DOHH2 (cell line): ENCODE measurements around the gene GPR42.
A peak's percentile ranks its signal among the peaks of the same experiment; 100 is the strongest.

Experiments
- H3F3A ChIP-seq: fragments of 200-600 bp; sonication (generic), shearing (Covaris generic); 2 replicates; pipeline ENCODE4 v1.6.0; 2016; ENCODE audit warnings: antibody characterized with exemption, mild to moderate bottlenecking; ENCODE audit not compliant: control insufficient read depth, insufficient read depth
- H3K27ac ChIP-seq: fragments of 200-600 bp; sonication (generic); 2 replicates; pipeline ENCODE4 v1.5.1; 2014; ENCODE audit warnings: low read depth, mild to moderate bottlenecking, low read length, moderate library complexity
- H3K27me3 ChIP-seq: fragments of 200-600 bp; sonication (generic); 2 replicates; pipeline ENCODE4 v1.6.1; 2014; ENCODE audit warnings: mild to moderate bottlenecking, low read length, mixed read lengths; ENCODE audit not compliant: control insufficient read depth
- H3K36me3 ChIP-seq: fragments of 200-600 bp; sonication (generic); 2 replicates; pipeline ENCODE4 v1.6.1; 2014; ENCODE audit warnings: mild to moderate bottlenecking, low read length, moderate library complexity, mixed read lengths; ENCODE audit not compliant: control insufficient read depth
- H3K4me1 ChIP-seq: fragments of 200-600 bp; sonication (generic); 2 replicates; pipeline ENCODE4 v1.6.1; 2014; ENCODE audit warnings: mild to moderate bottlenecking, low read length, mixed read lengths; ENCODE audit not compliant: control insufficient read depth
- H3K4me2 ChIP-seq: fragments of 200-600 bp; sonication (generic); 2 replicates; pipeline ENCODE4 v1.6.0; 2014; ENCODE audit warnings: mild to moderate bottlenecking, low read length, moderate library complexity
- H3K4me3 ChIP-seq: fragments of 200-600 bp; sonication (generic); 2 replicates; pipeline ENCODE4 v1.5.1; 2014; ENCODE audit warnings: mild to moderate bottlenecking, low read length, mixed read lengths
- H3K79me2 ChIP-seq: fragments of 200-600 bp; sonication (generic); 2 replicates; pipeline ENCODE4 v1.6.1; 2014; ENCODE audit warnings: mild to moderate bottlenecking, low read length, mixed read lengths; ENCODE audit not compliant: control insufficient read depth
- H3K9me2 ChIP-seq: fragments of 200-600 bp; sonication (generic); replicated peaks from 2 replicates; pipeline ENCODE4 v1.6.1; 2014; ENCODE audit warnings: mild to moderate bottlenecking, low read length, mixed read lengths; ENCODE audit not compliant: control insufficient read depth
- H3K9me3 ChIP-seq: fragments of 200-600 bp; sonication (generic); 2 replicates; pipeline ENCODE4 v1.6.1; 2014; ENCODE audit warnings: antibody characterized with exemption, low read length, mixed read lengths; ENCODE audit not compliant: control insufficient read depth, insufficient read depth
- H4K20me1 ChIP-seq: fragments of 200-600 bp; sonication (generic); 2 replicates; pipeline ENCODE4 v1.6.0; 2014; ENCODE audit warnings: low read depth, mild to moderate bottlenecking, antibody characterized with exemption, low read length, moderate library complexity; ENCODE audit not compliant: control insufficient read depth, insufficient read depth
- CTCF ChIP-seq: fragments of 200-600 bp; sonication (generic); IDR thresholded peaks from one replicate; pipeline ENCODE4 v1.5.1; 2014; ENCODE audit warnings: antibody characterized with exemption, mild to moderate bottlenecking, low read depth, low read length; ENCODE audit not compliant: poor library complexity, severe bottlenecking
- EZH2phosphoT487 ChIP-seq: fragments of 200-600 bp; sonication (generic); IDR thresholded peaks from 2 replicates; pipeline ENCODE4 v1.6.1; 2017; ENCODE audit warnings: borderline replicate concordance, mild to moderate bottlenecking, antibody characterized with exemption, low read length, moderate library complexity, mixed read lengths

Gene GPR42

DNA sequence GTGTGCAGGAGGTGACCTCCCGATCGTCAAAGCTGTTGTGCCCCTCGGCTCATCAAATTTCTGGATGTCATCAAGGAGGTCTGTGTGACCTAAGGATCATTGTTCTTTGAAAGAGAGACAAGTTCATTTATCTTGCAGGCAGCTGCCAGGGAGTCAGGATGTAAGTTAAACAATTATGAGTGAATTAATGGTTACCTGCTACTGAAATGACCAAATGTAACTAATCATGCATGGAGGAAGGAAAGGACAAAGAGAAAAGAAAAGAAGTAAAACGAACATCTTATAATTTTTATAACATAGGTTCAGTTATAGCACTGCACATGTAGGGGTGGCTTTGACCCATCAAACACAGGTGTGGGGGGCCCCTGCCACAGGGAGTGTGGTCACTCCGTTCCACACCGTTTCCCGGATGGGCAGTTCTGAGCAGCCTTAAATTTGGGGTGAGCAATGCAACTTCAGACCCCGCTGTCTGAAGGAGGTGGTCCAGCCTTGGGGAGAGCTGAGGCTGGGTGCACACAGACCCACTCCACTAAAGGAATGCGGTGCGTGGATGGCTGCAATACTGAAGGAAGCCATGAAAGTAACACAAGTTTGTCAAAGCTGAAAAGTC, 36.6 kb upstream of the GPR42 start:
- TF ChIP-seq EZH2phosphoT487, result no peak
- no peak for TF ChIP-seq CTCF
- Histone ChIP-seq H3K79me2 (peaks cover 95% of the 10 kb centered on the region), H3K4me2 (peak overlapping the region; percentile 92), H3K4me1 (peaks cover 84% of the 10 kb centered on the region), H3F3A (peaks cover 57% of the 10 kb centered on the region), H3K36me3 (peaks cover 98% of the 10 kb centered on the region), H3K27ac (peak overlapping the region; percentile 98), H3K4me3 (peak overlapping the region; percentile 83), H3K27me3 (no peaks in the 10 kb centered on the region), H4K20me1 (peaks cover 30% of the 10 kb centered on the region), H3K9me2 (no peaks in the 10 kb centered on the region), H3K9me3 (no peaks in the 10 kb centered on the region)

DNA sequence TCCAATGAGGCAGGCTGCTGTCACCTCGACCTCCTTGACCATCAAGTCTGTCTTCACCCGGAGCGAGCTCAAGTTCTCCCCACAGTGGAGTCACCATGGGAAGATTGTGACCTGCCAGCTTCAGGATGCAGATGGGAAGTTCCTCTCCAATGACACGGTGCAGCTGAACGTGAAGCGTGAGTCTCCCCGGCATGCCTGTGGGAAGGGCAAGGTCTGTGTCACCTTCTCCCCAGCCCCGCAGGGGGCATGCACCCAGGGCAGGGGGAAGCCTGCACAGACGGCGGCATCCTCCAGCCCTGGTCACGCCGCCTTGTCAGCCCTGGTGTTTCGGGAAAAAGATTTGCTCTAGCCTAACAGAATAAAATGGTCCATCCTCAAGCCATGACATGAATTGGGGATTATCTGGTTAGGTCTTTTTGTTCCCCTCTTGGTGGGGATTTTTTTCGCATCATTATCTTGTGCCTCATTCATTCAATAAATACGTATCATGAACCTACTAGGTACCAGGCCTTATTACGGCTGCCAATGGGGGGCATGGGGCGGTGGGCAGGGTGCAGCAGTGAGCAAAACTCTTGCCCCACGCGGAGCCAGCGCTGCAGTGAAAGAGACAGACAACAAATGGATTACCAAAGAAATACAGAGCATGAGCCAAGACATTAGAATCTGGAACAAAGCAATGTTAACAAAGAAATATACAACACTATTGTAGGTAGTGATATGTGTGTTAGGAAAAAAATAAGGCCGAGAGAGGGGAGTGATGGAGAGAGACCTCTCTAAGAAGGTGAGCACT, 34.5 kb upstream of the GPR42 start:
- TF ChIP-seq CTCF (no peak), EZH2phosphoT487 (no peak)
- H3K4me3 ChIP-seq, result no peak overlapping the region; the same call in 1 of the 2 replicates
- peaks cover 96% of the 10 kb centered on the region for H3K4me1 ChIP-seq
- H3K9me3 ChIP-seq, result no peaks in the 10 kb centered on the region
- peaks cover 60% of the 10 kb centered on the region for H3F3A ChIP-seq
- peaks cover 89% of the 10 kb centered on the region for H3K79me2 ChIP-seq
- H4K20me1 ChIP-seq, result peaks cover 37% of the 10 kb centered on the region
- H3K9me2 ChIP-seq, result no peaks in the 10 kb centered on the region
- no peaks in the 10 kb centered on the region for H3K27me3 ChIP-seq
- H3K4me2 ChIP-seq, result peak overlapping the region; percentile 9; the same call in 1 of the 2 replicates
- H3K36me3 ChIP-seq, result peaks cover 100% of the 10 kb centered on the region
- 0 out of 2 replicates have a peak overlapping the region, but pooled peaks have one; percentile 24 for H3K27ac ChIP-seq

DNA sequence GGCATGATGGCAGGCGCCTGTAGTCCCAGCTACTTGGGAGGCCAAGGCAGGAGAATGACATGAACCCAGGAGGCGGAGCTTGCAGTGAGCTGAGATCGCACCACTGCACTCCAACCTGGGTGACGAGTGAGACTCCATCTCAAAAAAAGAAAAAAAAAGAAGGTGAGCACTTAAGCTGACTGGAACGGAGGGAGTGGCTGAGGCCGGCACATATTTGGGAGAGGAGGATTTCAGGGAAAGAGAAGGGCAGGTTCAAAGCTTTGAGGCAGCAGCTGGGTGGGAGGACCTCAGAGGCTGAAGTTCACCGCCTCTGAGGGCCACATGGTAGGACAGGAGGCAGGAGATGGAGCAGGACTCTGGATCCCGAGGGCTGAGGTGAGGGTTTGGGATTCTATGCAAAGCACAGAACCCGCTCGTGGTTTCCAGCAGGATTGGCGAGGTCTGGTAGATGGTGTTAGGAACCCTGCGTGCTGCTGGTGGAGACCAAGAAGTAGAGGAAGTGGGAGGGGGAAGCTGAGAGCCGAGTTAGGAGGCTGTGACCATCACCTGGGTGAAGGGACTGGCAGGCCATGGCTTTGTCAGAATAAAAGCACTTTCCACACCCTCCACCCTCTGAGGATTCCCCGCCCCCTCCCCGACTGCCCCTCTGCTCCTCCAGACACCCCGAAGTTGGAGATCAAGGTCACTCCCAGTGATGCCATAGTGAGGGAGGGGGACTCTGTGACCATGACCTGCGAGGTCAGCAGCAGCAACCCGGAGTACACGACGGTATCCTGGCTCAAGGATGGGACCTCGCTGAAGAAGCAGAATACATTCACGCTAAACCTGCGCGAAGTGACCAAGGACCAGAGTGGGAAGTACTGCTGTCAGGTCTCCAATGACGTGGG, 33.5 kb upstream of the GPR42 start:
- Histone ChIP-seq H3K9me2 (no peaks in the 10 kb centered on the region), H3K27me3 (no peaks in the 10 kb centered on the region), H3K4me1 (peaks cover 97% of the 10 kb centered on the region), H3K4me2 (peak overlapping the region; percentile 23; the same call in 1 of the 2 replicates), H3K27ac (0 out of 2 replicates have a peak overlapping the region, but pooled peaks have one; percentile 24), H3K79me2 (peaks cover 82% of the 10 kb centered on the region), H3K4me3 (0 out of 2 replicates have a peak overlapping the region, but pooled peaks have one; percentile 12), H3F3A (peaks cover 57% of the 10 kb centered on the region), H3K36me3 (peaks cover 100% of the 10 kb centered on the region), H4K20me1 (peaks cover 42% of the 10 kb centered on the region), H3K9me3 (no peaks in the 10 kb centered on the region)
- no peak for TF ChIP-seq EZH2phosphoT487
- no peak for TF ChIP-seq CTCF
